Left colon (tissue), 2 donors: ENCODE measurements around the gene ZNF385A. TPM values are rescaled to one million over a fixed set of nuclear protein-coding genes. Genes with fewer than 3 reads are reported as not detected.
A peak's percentile ranks its signal among the peaks of the same experiment; 100 is the strongest.

Source experiments
- ATAC-seq: fragments of 200-7000 bp; cut with Tn5 transposase; one replicate; pipeline ENCODE4 v1.9.1; 2020; ENCODE audit warnings: mild to moderate bottlenecking, moderate library complexity
- DNase-seq, 2 donors: peaks; one replicate each; pipeline ENCODE4 v3.0.0-alpha.2; 2020
- intact Hi-C, 2 donors: fragments of 100-400 bp; cut with DNase I in 1 of 2; cut with micrococcal nuclease in 1 of 2; formaldehyde crosslinking; loops; one replicate each; pipeline versions ENCODE4 v1.11.2 to v1.14.0; 2022; cut with DNase I, micrococcal nuclease
- total RNA-seq, 2 donors: library from RNA; stranded (reverse); fragmentation: NEBNext Ultra II Directional; extraction: Animal tissue kit (Norgen Biotek cat#: 25700); gene quantifications; one replicate each; pipeline ENCODE4 v1.2.1, GENCODE V29; 2021
- donor health status: DM: no; HTN: no; CAD: no.
- donor health status: DM: yes; HTN: yes; CAD: no.

Gene ZNF385A
- total RNA-seq, 2 donors from 2014 or later = 4.0 to 8.3 TPM

DNA sequence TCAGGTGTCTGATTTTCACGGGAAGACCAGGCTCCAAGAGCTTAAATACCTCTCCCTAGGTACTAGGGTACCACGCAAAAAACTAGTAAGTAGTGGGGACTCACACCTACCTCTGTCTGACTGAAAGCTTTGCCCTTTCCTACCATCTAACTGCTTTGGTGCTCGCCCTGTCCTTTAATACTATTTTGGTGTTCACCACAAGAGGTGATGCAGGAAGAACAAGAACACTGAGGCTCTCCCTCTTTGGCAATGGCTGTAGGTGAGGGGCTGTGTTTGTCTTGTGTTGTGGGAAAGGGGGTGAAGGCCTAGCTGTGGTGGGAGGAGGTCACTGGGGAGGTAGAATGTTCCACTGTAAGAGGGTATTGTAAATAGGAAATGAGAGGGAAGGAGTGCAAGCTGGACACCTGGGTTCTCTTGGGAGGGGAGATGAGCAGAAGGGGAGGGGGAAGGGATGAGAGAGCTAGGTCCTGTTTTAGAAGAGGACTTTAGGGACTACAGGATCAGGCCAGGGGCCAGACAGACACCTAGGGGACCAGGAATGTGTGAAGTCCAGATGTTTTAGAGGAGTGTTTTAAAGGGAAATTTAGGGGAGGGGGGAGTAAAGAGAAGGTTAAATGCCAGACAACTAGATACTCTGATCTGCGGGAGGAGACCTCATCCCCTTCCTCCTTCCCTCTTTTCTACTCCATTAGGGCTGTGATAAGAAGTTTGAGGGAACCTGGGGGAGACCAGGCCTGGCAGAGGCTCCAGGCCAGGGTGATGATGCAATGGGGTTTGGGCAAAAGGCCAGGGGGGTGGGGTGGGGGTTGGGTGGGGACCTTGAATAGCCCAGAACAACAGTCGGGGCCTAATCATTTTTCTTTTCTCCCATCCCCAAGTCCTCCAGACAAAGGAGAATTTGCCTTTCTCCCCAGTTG lies 32.4 kb upstream of the ZNF385A start:
- ATAC-seq (no peak), DNase-seq (no peak)
- intact Hi-C loops = no loop called here

DNA sequence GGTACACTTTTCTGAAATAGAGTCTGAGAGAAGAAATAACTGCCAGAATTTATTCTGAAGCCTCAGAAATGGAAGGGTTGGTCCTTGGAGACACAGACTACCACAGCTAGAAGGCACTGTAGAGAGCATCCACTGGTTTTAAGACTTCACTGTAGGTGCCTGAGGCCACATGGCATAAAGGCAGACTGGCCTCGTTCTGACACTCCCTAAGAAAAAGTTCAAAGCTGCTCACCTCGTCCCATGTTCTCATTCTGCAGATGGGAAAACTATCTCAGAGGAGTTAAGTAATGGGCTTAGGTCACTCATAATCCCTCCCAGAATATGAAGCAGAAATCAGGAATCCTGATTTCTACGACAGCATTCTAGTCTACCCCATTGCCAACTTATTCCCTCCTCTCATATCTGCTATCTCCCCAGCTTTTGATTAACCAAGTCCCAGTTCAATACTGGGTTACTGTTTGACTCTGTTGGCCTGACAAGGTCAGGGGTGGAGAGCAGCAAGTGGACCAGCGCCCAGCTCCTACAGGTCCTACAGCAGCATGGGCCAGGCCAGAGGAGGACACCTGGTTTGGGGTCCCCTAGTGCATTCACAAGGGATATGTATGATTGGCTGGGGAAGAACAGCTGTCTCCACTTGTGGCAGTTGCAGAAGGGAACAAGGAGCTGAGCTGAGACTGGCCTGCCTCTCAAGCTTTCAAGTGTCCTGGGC lies 30.8 kb upstream of the ZNF385A start:
- intact Hi-C loops = no loop called here
- no peak for ATAC-seq
- DNase-seq = no peak

DNA sequence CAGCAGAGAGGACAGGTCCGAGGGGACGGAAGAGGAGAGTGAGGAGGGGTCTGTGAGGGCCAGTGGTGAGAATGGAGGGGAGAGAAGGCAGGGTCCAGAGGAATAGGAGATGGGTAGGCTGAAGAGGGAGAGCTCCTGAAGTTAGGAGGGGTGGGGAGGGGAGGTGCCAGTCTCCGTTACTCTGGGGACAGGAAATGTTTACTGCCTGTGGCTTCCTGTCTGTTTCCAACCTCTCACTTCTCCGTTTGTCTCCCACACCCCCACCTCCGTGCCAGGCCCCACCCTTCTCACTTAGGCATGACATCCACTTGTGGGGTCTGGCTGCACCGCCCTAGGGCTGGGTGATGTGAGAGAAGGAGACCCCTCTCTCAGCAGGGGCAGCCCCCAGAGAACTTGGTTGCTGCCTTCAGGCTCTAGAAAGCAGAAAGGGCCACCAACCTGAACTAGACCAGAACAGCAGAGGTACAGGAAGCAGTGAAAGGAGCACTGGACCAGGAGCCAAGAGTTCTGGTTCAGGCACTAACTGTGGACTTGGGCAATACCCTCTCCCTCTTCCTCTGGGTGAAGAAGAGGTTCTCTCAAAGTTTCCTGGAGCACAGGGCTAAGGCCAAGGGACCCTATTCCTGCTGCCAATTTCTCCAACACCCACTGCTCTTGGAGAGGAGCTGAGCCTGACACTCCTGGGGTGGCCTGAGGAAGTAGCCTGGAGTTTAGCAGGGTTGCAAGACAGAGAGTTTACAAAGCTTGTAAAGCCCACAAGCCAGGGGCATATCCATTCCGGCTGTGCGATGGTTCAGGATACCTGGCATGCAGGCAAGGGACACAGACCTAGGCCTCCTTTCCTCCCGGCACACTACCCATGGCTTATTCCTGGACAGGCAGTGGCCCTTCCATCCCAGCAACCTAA lies 29.0 kb upstream of the ZNF385A start:
- peak; percentile 33 for ATAC-seq
- intact Hi-C loops = no loop called here
- DNase-seq = peak; percentile 52 to 58

DNA sequence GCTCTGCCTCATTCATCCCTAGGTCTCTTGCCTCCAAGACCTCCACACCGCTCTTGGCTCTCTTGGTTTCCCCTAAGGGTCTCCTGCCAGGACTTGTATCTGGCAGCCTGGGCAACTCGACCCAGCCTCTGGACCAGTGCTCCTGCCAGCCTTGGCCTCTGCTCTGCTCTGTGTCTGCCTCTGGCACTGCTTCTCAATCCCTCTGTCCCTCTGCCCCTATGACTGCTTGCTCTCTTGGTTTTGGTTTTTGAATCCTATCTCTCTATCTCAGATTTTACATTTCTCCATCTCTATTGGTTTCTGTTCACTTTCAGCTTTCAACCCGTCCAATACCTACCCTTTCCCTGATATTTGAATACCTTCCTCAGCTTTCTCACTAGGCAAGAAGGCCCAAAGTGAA lies 28.3 kb upstream of the ZNF385A start:
- intact Hi-C loops = no loop called here
- DNase-seq (no peak), ATAC-seq (no peak)

DNA sequence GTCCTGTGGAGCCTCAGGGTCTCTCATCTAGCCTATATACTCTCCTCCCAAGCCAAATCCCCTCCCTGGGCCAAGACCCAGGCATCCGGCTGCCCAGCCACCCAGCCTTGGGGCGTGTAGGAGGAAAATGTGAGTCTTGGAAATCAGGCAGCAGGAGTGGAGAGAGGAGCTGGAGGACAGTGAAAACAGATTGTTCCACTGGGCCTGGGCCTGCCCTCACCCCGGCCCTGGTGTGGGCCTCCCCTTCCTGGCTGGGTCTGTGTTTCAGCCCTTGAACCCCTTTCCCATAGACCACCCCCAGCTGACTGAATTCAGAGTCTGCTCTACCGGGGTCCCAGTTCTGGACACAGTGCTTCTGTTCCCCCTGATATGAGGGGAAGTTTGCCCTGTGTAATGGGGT lies 27.8 kb upstream of the ZNF385A start:
- DNase-seq (no peak), ATAC-seq (no peak)
- intact Hi-C loops = no loop called here

DNA sequence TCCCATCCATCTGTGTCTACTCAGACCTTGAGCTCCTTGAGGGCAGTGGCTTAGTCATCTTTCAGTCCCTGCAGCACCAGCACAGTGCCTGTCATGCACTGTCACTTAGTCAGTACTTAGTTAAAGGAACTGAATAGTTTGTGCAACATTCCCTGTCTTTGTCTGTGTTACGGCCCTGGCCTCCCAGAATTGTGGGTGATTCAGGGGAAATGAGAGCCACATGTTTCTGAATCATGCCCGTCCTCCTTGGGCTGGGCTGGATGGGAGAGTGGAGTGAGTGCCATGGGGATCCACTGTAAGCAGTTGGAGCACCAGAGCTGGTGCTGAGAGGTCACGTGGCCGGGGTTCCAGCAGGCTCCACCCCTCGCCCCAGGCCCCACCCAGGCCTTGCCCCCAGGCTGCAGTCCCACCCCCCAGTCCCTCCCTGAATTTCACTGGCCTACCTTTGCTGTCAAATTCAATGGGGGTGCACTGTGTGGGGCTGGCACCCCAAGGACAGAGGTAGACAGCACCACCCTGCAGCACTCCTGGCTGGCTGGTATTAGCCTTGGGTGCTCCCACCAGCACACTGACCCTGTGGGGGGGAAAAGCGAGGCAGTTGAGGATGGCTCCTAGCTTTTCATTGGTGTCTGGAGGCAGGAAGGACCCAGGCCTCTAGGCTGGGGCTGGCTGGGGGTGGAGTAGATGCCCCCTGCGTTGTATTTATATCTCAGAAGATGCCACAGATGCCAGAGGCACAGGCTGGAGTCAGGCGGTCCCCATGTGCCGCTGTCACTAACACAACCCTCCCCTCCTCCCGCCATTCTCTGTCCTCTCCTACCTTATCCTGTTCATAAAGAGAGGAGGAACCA lies 27.1 kb upstream of the ZNF385A start:
- DNase-seq (peak; percentile 40 to 49), ATAC-seq (peak; percentile 37)
- intact Hi-C loops = no loop called here

DNA sequence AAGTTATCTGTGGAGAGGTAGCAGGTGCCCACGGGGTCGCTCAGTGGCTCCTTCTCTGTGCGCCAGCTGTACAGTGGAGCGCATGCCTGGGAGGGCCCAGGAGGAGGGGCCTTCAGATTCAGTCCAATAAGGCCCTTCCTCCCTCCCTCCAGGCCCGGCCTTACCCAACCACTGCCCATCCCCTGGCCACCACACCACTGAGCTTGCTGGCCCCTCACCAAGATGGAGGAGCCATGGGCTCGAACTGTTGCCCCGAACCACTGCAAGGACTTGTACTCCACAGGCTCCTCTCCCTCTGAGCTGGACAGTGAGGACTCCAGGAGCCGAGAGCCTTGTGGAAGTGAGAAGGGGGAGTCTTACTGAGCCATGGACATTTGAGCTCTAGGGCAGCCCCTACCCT lies 24.7 kb upstream of the ZNF385A start:
- ATAC-seq = no peak
- no peak for DNase-seq
- intact Hi-C loops = no loop called here

DNA sequence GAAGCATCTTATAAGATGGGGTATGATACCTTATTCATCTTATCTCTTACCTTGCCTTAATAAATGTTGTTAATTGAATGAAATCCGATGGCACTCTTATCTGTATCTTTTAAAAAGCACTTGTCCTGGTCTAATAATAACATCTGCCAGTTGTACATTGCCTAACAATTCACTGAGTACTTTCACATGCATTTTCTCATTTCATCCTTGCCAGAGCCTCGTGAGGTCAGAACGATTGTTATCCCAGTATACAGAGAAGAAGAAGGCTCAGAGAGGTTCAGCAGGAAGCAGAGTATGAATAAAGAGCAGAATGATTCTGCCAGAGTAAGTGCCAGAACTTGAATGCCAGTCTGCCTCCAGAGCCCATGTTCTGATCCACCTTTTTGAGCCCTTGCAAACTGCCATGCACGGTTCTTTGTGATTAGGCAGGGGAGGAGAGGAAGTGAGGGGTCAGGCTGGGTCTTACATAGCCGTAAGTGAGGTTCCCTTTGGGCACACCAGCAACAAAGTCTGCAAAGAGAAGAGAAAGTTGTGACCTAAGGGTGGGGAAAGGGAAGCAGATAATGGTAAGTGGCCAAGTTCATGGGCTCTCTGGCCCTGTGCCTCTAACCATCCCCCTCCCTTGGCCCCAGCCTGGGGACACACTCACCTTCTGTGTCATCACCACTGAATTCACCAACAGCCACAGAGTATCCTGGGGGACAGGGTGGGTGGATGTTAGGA lies 22.8 kb upstream of the ZNF385A start:
- ATAC-seq = no peak
- no peak for DNase-seq
- intact Hi-C loops = no loop called here

DNA sequence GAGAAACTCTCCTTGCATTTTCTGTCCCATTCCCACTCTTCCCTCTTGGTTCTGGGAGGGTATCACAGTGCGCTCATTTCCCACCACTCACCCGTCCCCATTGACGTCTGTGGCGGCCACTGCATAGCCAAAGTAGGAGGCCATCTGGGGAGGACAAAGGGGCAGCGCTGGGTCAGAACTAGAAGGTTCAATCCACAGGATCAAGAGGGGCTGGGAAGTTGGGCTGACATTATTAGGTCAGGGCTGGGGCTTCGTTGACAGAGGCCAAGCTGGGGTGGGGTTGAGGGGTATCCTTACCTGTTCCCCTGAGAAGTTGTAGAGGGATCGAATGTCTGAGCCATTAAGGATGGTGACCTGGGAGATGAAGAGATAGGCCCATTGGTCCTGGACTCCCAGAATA lies 21.0 kb upstream of the ZNF385A start:
- intact Hi-C loops = no loop called here
- DNase-seq (no peak), ATAC-seq (no peak)

DNA sequence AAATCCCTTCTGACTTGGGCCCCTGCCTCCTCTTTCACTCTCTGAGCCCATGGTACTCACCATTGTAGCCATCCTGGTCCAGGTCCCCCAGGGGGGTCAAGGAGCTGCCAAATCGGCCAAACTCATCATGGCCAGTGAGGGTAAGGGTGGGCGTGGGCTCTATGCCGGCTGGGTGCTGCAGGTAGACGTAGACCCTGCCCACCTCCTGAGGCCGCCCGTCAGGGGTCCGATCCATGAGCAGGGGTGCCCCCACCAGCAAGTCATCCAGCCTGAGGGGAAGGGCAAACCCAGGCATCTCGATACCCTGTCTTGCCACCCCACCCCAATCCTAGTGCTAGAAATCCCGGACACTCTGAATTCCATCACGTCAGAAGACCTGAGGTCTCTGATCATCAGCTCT lies 20.6 kb upstream of the ZNF385A start:
- ATAC-seq (no peak), DNase-seq (no peak)
- intact Hi-C loops = no loop called here

DNA sequence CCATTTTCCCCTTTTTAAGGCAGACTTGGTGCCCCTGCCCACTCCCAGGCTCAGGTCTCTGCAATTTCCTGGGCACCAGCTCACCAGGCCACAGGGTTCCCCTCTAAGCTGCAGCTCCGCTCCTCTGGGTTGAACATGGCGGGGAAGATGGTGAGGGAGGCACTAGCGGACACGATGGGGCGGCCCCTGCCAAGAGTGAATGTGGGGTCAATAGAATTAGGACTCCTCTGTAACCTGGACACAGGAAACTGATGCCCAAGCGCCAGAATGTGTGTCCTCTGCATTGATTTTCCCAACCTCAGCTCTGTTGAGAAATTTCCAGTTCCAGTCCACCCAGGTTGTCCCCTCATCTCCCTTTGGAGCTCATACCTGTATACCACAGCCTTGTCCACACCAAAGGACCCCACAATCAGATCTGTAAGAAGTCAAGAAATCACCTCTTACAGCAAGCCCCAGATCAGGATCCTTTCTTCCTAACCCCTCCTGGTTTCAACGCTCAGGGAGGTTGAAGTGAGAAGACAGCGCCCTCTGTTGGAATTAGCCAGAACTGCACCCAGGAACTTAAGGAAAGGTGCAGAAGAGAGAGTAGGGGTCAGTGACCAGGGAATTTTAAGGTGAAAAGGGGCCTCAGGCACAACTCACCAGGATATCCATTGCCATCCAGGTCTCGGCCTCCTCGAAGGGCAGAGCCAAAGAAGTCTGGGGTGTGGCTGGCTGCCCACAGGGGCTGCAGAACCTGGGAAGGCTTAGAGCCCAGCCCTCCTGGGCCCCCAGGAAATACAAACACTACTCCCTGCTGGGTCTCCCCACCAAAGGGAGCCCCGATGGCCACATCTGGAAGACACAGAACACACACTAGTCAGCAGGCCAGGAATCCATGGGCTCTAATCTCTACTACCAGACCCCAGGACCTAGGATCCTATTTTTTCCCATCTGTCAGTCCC lies 19.8 kb upstream of the ZNF385A start:
- intact Hi-C loops = loop anchor here in 1 of 2 donors (5.0 kb wide), 1 partner anchor 33 kb away; no protein-coding TSS in a partner anchor
- DNase-seq = peak in 1 of 2 donors; percentile 64
- ATAC-seq = no peak

DNA sequence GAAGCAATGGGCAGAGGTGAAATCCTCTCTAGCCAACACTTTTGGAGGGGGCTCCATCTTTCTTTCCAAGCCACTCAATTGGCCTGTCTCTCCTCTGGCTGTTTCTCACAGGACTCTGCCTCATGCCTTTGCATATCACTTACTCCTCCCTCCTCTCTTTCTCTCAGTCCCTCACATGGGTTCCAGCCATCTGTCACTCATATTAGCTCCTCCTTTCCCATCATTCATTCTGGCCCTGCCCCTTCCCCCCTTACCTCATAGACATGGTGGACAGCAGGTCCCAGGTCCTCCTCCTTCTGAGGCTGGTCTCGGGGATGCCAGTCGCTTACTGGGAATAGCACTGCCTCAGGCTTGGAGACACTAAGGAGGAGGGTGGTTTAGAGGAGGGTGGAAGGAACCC lies 16.6 kb upstream of the ZNF385A start:
- no peak for DNase-seq
- intact Hi-C loops = loop anchor here in 1 of 2 donors (5.0 kb wide), 1 partner anchor 36 kb away; no protein-coding TSS in a partner anchor
- no peak for ATAC-seq

DNA sequence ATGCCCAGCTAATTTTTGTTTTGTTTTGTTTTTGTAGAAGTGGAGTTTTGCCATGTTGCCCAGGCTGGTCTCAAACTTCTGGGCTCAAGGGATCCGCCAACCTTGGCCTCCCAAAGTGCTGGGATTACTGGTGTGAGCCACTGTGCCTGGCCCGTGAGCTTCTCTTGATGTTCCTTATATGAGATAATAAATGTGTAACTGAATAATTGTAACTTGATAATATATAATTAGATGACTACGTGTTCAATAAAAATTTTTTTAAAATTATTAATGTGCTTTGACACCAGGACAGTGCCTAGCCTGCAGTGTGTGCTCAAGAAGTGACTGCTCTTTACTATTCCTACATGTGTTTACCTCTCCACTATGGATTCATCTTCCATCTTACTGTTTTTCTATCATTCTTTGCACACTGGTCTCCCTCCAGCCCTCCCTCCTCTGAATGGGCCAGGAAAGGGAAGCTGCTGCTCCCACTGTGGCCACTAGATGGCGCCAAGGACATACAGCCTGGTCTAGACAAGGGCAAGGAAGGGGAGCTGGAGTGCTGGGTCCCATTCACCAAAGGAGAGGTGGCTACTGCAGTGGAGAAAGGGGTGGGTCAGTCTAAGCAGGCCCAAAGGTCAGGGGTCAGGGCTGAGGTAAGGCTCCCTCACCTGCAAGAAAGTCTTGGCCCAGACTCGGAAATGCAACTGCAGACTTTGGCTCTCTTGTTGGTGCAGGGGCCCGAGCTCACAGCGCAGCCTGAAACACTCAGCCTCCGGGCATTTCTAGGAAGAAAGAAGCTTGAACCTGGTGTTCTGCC lies 14.7 kb upstream of the ZNF385A start:
- DNase-seq = peak; percentile 70 to 84
- intact Hi-C loops = loop anchor here in 1 of 2 donors (5.0 kb wide), 1 partner anchor 38 kb away; no protein-coding TSS in a partner anchor
- peak; percentile 88 for ATAC-seq

DNA sequence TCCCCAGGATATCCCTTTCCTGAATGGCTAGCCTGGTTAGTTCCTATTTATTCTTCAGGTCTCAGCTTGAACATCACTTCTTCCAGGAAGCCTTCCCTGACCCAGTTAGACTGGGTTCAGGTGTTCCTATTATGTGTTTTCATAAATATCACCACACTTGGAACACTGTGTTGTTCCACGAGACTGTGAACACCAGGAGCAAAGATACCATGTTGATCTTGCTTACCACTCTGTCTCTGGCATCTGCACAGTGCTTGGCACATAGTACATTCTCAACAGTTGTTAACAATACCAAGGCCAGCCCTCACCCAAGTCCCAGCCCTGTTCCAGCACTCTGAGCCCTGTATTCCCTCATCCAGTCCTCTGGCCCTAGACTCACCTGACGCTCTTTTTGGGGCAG lies 13.7 kb upstream of the ZNF385A start:
- no peak for ATAC-seq
- intact Hi-C loops = loop anchor here in 1 of 2 donors (5.0 kb wide), 1 partner anchor 39 kb away; no protein-coding TSS in a partner anchor
- no peak for DNase-seq

DNA sequence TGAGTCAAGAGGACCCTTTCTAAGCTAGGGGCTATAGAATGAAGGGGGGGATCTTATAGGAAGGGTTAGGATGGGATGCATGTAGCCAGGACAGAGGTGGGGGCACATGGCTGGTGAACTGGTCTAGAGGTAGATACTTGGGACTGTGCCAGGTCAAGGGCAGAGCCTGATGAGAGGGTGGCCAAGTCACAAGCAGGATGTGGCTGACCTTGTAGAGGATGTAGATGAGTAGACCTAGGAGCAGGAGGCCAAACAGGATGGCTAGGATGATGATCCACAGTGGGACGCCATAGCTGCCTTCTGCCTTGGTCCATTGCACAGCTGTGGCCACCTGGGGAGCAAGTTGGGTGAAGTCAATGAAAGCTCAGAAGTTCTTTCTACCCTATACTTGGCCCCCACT lies 12.6 kb upstream of the ZNF385A start:
- DNase-seq = no peak
- intact Hi-C loops = loop anchor here in 1 of 2 donors (5.0 kb wide), 1 partner anchor 40 kb away; no protein-coding TSS in a partner anchor
- no peak for ATAC-seq
